DOHH2 (cell line): ENCODE data around the gene LYPD4.

ENCODE experiments used
- H3F3A ChIP-seq: fragments of 200-600 bp; sonication (generic), shearing (Covaris generic); 2 replicates; pipeline ENCODE4 v1.6.0; 2016; ENCODE audit warnings: antibody characterized with exemption, mild to moderate bottlenecking; ENCODE audit not compliant: control insufficient read depth, insufficient read depth
- H3K27ac ChIP-seq: fragments of 200-600 bp; sonication (generic); 2 replicates; pipeline ENCODE4 v1.5.1; 2014; ENCODE audit warnings: low read depth, mild to moderate bottlenecking, low read length, moderate library complexity
- H3K27me3 ChIP-seq: fragments of 200-600 bp; sonication (generic); 2 replicates; pipeline ENCODE4 v1.6.1; 2014; ENCODE audit warnings: mild to moderate bottlenecking, low read length, mixed read lengths; ENCODE audit not compliant: control insufficient read depth
- H3K36me3 ChIP-seq: fragments of 200-600 bp; sonication (generic); 2 replicates; pipeline ENCODE4 v1.6.1; 2014; ENCODE audit warnings: mild to moderate bottlenecking, low read length, moderate library complexity, mixed read lengths; ENCODE audit not compliant: control insufficient read depth
- H3K4me1 ChIP-seq: fragments of 200-600 bp; sonication (generic); 2 replicates; pipeline ENCODE4 v1.6.1; 2014; ENCODE audit warnings: mild to moderate bottlenecking, low read length, mixed read lengths; ENCODE audit not compliant: control insufficient read depth
- H3K4me2 ChIP-seq: fragments of 200-600 bp; sonication (generic); 2 replicates; pipeline ENCODE4 v1.6.0; 2014; ENCODE audit warnings: mild to moderate bottlenecking, low read length, moderate library complexity
- H3K4me3 ChIP-seq: fragments of 200-600 bp; sonication (generic); 2 replicates; pipeline ENCODE4 v1.5.1; 2014; ENCODE audit warnings: mild to moderate bottlenecking, low read length, mixed read lengths
- H3K79me2 ChIP-seq: fragments of 200-600 bp; sonication (generic); 2 replicates; pipeline ENCODE4 v1.6.1; 2014; ENCODE audit warnings: mild to moderate bottlenecking, low read length, mixed read lengths; ENCODE audit not compliant: control insufficient read depth
- H3K9me2 ChIP-seq: fragments of 200-600 bp; sonication (generic); replicated peaks from 2 replicates; pipeline ENCODE4 v1.6.1; 2014; ENCODE audit warnings: mild to moderate bottlenecking, low read length, mixed read lengths; ENCODE audit not compliant: control insufficient read depth
- H3K9me3 ChIP-seq: fragments of 200-600 bp; sonication (generic); 2 replicates; pipeline ENCODE4 v1.6.1; 2014; ENCODE audit warnings: antibody characterized with exemption, low read length, mixed read lengths; ENCODE audit not compliant: control insufficient read depth, insufficient read depth
- H4K20me1 ChIP-seq: fragments of 200-600 bp; sonication (generic); 2 replicates; pipeline ENCODE4 v1.6.0; 2014; ENCODE audit warnings: low read depth, mild to moderate bottlenecking, antibody characterized with exemption, low read length, moderate library complexity; ENCODE audit not compliant: control insufficient read depth, insufficient read depth
- CTCF ChIP-seq: fragments of 200-600 bp; sonication (generic); IDR thresholded peaks from one replicate; pipeline ENCODE4 v1.5.1; 2014; ENCODE audit warnings: antibody characterized with exemption, mild to moderate bottlenecking, low read depth, low read length; ENCODE audit not compliant: poor library complexity, severe bottlenecking
- EZH2phosphoT487 ChIP-seq: fragments of 200-600 bp; sonication (generic); IDR thresholded peaks from 2 replicates; pipeline ENCODE4 v1.6.1; 2017; ENCODE audit warnings: borderline replicate concordance, mild to moderate bottlenecking, antibody characterized with exemption, low read length, moderate library complexity, mixed read lengths

Gene LYPD4

GRCh38 chr19:41883463-41883820 lies 39.0 kb upstream of the LYPD4 start:
- Histone ChIP-seq H3K79me2 (peaks cover 72% of the 10 kb centered on the region), H3K4me1 (peaks cover 80% of the 10 kb centered on the region), H3K9me2 (no peaks in the 10 kb centered on the region), H3K9me3 (no peaks in the 10 kb centered on the region), H3K4me3 (peak overlapping the region; percentile 99), H4K20me1 (no peaks in the 10 kb centered on the region), H3K27ac (peak overlapping the region; percentile 99), H3K4me2 (peak overlapping the region; percentile 87), H3F3A (peaks cover 40% of the 10 kb centered on the region), H3K36me3 (peaks cover 85% of the 10 kb centered on the region), H3K27me3 (no peaks in the 10 kb centered on the region)
- no peak for TF ChIP-seq EZH2phosphoT487

GRCh38 chr19:41882568-41883462 lies 38.3 kb upstream of the LYPD4 start, which contains the start of gene ARHGEF1:
TSS of gene ARHGEF1 (plus strand) at chr19:41883184. CDS start at chr19:41888083, 4,899 bp downstream.
- peaks cover 46% of the 10 kb centered on the region for H3F3A ChIP-seq
- H3K9me3 ChIP-seq = no peaks in the 10 kb centered on the region
- peaks cover 72% of the 10 kb centered on the region for H3K79me2 ChIP-seq
- peak within 1 kb of the TSS; percentile 99 for H3K27ac ChIP-seq
- no peaks in the 10 kb centered on the region for H4K20me1 ChIP-seq
- H3K9me2 ChIP-seq = no peaks in the 10 kb centered on the region
- TF ChIP-seq EZH2phosphoT487 (no peak), CTCF (no peak)
- H3K27me3 ChIP-seq = no peaks in the 10 kb centered on the region; the same call in 1 of the 2 replicates
- peaks cover 85% of the 10 kb centered on the region for H3K36me3 ChIP-seq
- H3K4me3 ChIP-seq = peak within 1 kb of the TSS; percentile 99
- H3K4me1 ChIP-seq = peaks cover 79% of the 10 kb centered on the region
- peak within 1 kb of the TSS; percentile 87 for H3K4me2 ChIP-seq

GRCh38 chr19:41880329-41880708 lies 35.8 kb upstream of the LYPD4 start:
- Histone ChIP-seq H3F3A (peaks cover 61% of the 10 kb centered on the region), H3K36me3 (peaks cover 73% of the 10 kb centered on the region), H3K79me2 (peaks cover 55% of the 10 kb centered on the region), H3K27ac (peak overlapping the region; percentile 99), H4K20me1 (no peaks in the 10 kb centered on the region), H3K9me3 (no peaks in the 10 kb centered on the region), H3K4me2 (peak overlapping the region; percentile 93), H3K27me3 (no peaks in the 10 kb centered on the region; the same call in 1 of the 2 replicates), H3K9me2 (no peaks in the 10 kb centered on the region), H3K4me3 (peak overlapping the region; percentile 91), H3K4me1 (peaks cover 69% of the 10 kb centered on the region)
- TF ChIP-seq EZH2phosphoT487 (no peak), CTCF (no peak)
